Smooth muscle cell (in vitro differentiated cells): ENCODE data around the gene MAT1A. TPM values are rescaled to one million over a fixed set of nuclear protein-coding genes. Genes with fewer than 3 reads are reported as not detected.

Experiments
- DNase-seq: peaks from one replicate; lab custom pipeline; 2025; ENCODE audit not compliant: unreplicated experiment; lab: John Stamatoyannopoulos, UW
- H2AFZ ChIP-seq: fragments of 200-600 bp; sonication (generic); 2 replicates; pipeline ENCODE4 v1.6.0; 2016; ENCODE audit warnings: antibody characterized with exemption, low read depth, mild to moderate bottlenecking
- H3F3A ChIP-seq: fragments of 200-600 bp; sonication (generic); 2 replicates; pipeline ENCODE4 v1.6.0; 2017; ENCODE audit warnings: antibody characterized with exemption, low read depth
- H3K27ac ChIP-seq: fragments of 200-600 bp; sonication (generic); 2 replicates; pipeline ENCODE4 v1.5.1; 2016; ENCODE audit warnings: low read depth, mild to moderate bottlenecking
- H3K27me3 ChIP-seq: fragments of 200-600 bp; sonication (generic); 2 replicates; pipeline ENCODE4 v1.6.1; 2016; ENCODE audit warnings: low read depth, mild to moderate bottlenecking
- H3K36me3 ChIP-seq: fragments of 200-600 bp; sonication (generic); 2 replicates; pipeline ENCODE4 v1.5.1; 2016; ENCODE audit warnings: low read depth
- H3K4me1 ChIP-seq: fragments of 200-600 bp; sonication (generic); 2 replicates; pipeline ENCODE4 v1.5.1; 2016; ENCODE audit warnings: low read depth
- H3K4me2 ChIP-seq: fragments of 200-600 bp; sonication (generic); 2 replicates; pipeline ENCODE4 v1.6.0; 2016; ENCODE audit warnings: mild to moderate bottlenecking
- H3K4me3 ChIP-seq: fragments of 200-600 bp; sonication (generic); 2 replicates; pipeline ENCODE4 v1.5.1; 2016; ENCODE audit warnings: mild to moderate bottlenecking
- H3K79me2 ChIP-seq: fragments of 200-600 bp; sonication (generic); 2 replicates; pipeline ENCODE4 v1.6.0; 2016; ENCODE audit warnings: low read depth, mild to moderate bottlenecking
- H3K9ac ChIP-seq: fragments of 200-600 bp; sonication (generic); 2 replicates; pipeline ENCODE4 v1.6.0; 2016; ENCODE audit warnings: low read depth
- H3K9me3 ChIP-seq: fragments of 200-600 bp; sonication (generic); replicated peaks from 2 replicates; pipeline ENCODE4 v1.5.1; 2016; ENCODE audit warnings: low read depth
- H4K20me1 ChIP-seq: fragments of 200-600 bp; sonication (generic); 2 replicates; pipeline ENCODE4 v1.6.0; 2016; ENCODE audit warnings: low read depth
- CTCF ChIP-seq: fragments of 200-600 bp; sonication (generic); IDR thresholded peaks from 2 replicates; pipeline ENCODE4 v1.5.1; 2017; ENCODE audit warnings: borderline replicate concordance, mild to moderate bottlenecking, antibody characterized with exemption; ENCODE audit not compliant: insufficient read depth, poor library complexity, severe bottlenecking
- WGBS: methylation state at CpG from one replicate; pipeline ENCODE4 v1.1.7; 2016; ENCODE audit warnings: low lambda C conversion rate; 5-methylcytosine and 5-hydroxymethylcytosine counted together
- polyA plus RNA-seq: library from polyadenylated mRNA; unstranded; fragments of >200 nt; fragmentation: Nextera tagmentation; extraction: Ambion mirVana; gene quantifications from 2 replicates; pipeline ENCODE4 v1.2.1, GENCODE V29; 2016
- total RNA-seq: library from RNA; depleted of rRNA; stranded (reverse); fragments of >200 nt; gene quantifications from 2 replicates; pipeline ENCODE4 v1.2.3, GENCODE V29; 2014

MAT1A gene
- total and polyA plus RNA-seq, 2 experiments from 2014 or later, result 0.09 TPM; not detected in 1

GRCh38 chr10:80275135-80275498 is 14.3 kb downstream of the MAT1A start:
- no peaks in the 10 kb centered on the region for H3K79me2 ChIP-seq
- no peak for TF ChIP-seq CTCF
- peaks cover 5% of the 10 kb centered on the region for H3K4me1 ChIP-seq
- H2AFZ ChIP-seq, result no peak overlapping the region
- H3K27me3 ChIP-seq, result no peaks in the 10 kb centered on the region
- H3K9me3 ChIP-seq, result no peaks in the 10 kb centered on the region
- H3K36me3 ChIP-seq, result no peaks in the 10 kb centered on the region
- no peak for DNase-seq
- no peak overlapping the region for H3K4me3 ChIP-seq
- no peak overlapping the region for H3K9ac ChIP-seq
- H3F3A ChIP-seq, result no peaks in the 10 kb centered on the region
- H3K27ac ChIP-seq, result no peak overlapping the region
- no peaks in the 10 kb centered on the region for H4K20me1 ChIP-seq
- H3K4me2 ChIP-seq, result no peak overlapping the region
- WGBS, result 97% methylated on average over 3 of the region's 3 CpGs

- no peaks in the 10 kb centered on the region for H4K20me1 ChIP-seq
- no peak for DNase-seq
Observed at GRCh38 chr10:80274396-80275134, 14.9 kb downstream of the MAT1A start.

DNA sequence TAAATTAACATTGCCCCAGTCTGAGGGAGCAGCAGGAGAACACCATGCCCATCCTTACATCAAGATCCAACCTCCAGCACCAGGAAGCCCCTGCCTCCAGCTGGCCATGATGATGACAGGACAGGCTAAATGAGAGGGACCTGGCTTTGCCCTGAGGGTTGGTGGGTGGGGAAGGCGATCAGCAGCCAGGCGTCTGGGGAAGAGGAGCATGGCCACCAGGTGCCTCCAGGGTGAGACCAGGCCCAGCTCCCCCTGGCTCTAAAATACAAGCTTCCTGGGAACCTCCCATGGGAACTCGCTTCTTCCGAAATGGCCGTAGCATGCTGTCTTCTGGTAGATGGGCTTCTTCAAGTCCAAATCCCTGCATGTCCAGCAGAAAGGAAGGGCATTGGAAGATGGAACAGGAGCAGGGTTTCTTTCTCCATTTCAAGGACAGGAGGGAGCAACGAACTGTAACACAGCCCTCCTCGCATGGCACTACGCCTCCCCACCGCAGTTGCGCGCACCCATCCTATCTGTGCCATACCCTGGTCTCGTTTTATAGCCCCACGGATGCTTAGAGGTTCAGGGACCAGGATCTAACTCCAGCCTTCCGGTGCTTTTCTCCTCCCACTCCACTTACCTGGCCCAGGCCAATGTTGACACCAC is 15.8 kb downstream of the MAT1A start:
- H3F3A ChIP-seq, result no peaks in the 10 kb centered on the region
- no peak overlapping the region for H2AFZ ChIP-seq
- H3K4me1 ChIP-seq, result peaks cover 5% of the 10 kb centered on the region
- no peaks in the 10 kb centered on the region for H3K9me3 ChIP-seq
- H3K36me3 ChIP-seq, result no peaks in the 10 kb centered on the region
- H3K27ac ChIP-seq, result no peak overlapping the region
- no peak overlapping the region for H3K9ac ChIP-seq
- TF ChIP-seq CTCF, result no peak
- H3K4me3 ChIP-seq, result no peak overlapping the region
- DNase-seq, result no peak
- H3K4me2 ChIP-seq, result no peak overlapping the region
- no peaks in the 10 kb centered on the region for H4K20me1 ChIP-seq
- WGBS, result 91% methylated on average over 14 of the region's 14 CpGs
- H3K79me2 ChIP-seq, result no peaks in the 10 kb centered on the region
- no peaks in the 10 kb centered on the region for H3K27me3 ChIP-seq

More at GRCh38 chr10:80274396-80275134, 14.9 kb downstream of the MAT1A start:
- Histone ChIP-seq H3K36me3 (no peaks in the 10 kb centered on the region), H2AFZ (no peak overlapping the region), H3K9me3 (no peaks in the 10 kb centered on the region), H3K4me2 (no peak overlapping the region), H3K79me2 (no peaks in the 10 kb centered on the region), H3K9ac (no peak overlapping the region), H3F3A (no peaks in the 10 kb centered on the region), H3K4me1 (peaks cover 5% of the 10 kb centered on the region), H3K27me3 (no peaks in the 10 kb centered on the region), H3K4me3 (no peak overlapping the region), H3K27ac (no peak overlapping the region)
- TF ChIP-seq CTCF, result no peak
- WGBS, result 91% methylated on average over 18 of the region's 18 CpGs
